Astrocyte of the spinal cord (primary cell): ENCODE data around the gene PLA2G6.
"Not testable (repeated sequence)": the region's sequence is repeated elsewhere in the genome, so short reads cannot be mapped to it uniquely, and the experiment has no call there.

Experiments used
- DNase-seq: peaks from one replicate; pipeline ENCODE4 v3.0.0; 2011; ENCODE audit warnings: low read depth, low spot score
- H3K4me3 ChIP-seq: 2 replicates; pipeline ENCODE4 v1.5.1; 2011; ENCODE audit warnings: low read depth, mild to moderate bottlenecking, low read length, moderate library complexity
- CTCF ChIP-seq: IDR thresholded peaks from 2 replicates; pipeline ENCODE4 v1.5.1; 2012; ENCODE audit warnings: low read depth, mild to moderate bottlenecking, low read length, inconsistent platforms
- in situ Hi-C: cut with HindIII; loops from 2 replicates; pipeline ENCODE4 v1.10.0; 2017; ENCODE audit warnings: low sequenced_read_pairs

Gene PLA2G6

GRCh38 chr22:38118182-38118581 lies 63.4 kb downstream of the PLA2G6 start:
- no peak for TF ChIP-seq CTCF

GRCh38 chr22:38117556-38117955 lies 64.1 kb downstream of the PLA2G6 start:
- DNase-seq, in situ Hi-C loops, H3K4me3 ChIP-seq: not testable (repeated sequence)

More at GRCh38 chr22:38118182-38118581, 63.4 kb downstream of the PLA2G6 start:
- DNase-seq = no peak
- H3K4me3 ChIP-seq = no peak overlapping the region
- in situ Hi-C loops = no loop called here

- in situ Hi-C loops = no loop called here
- no peak overlapping the region for H3K4me3 ChIP-seq
- no peak for TF ChIP-seq CTCF
- DNase-seq = no peak
Observed at GRCh38 chr22:38115423-38116205, 66.0 kb downstream of the PLA2G6 start.

- peak; percentile 85 for DNase-seq
- in situ Hi-C loops = no loop called here
- H3K4me3 ChIP-seq = no peak overlapping the region
- peak; percentile 98 for TF ChIP-seq CTCF
Observed at GRCh38 chr22:38114484-38115398, 66.9 kb downstream of the PLA2G6 start.

GRCh38 chr22:38112381-38112780 lies 69.2 kb downstream of the PLA2G6 start:
- in situ Hi-C loops = no loop called here
- no peak for TF ChIP-seq CTCF

DNA sequence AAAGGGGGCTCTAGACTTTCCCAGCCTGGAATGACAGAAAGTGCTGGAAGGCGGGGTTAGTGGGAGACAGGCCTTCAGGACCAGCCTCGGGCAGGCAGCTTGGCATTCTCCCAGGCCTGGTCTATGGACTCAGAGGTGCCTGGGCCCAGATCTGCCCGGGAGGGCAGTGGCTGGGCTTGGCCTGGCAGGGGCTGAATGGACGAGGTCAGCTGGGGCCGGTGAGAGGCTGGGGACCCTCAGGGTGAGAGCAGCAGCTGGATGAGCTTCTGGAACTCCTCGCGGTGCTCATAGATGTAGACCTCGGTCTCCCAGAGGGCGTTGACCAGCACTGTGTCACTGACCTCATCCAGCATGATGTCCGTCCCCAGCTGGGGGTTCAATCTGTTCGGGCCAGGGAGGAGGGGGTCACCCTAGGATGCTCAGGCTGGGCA lies 69.7 kb downstream of the PLA2G6 start:
- no peak for DNase-seq
- TF ChIP-seq CTCF = no peak
- in situ Hi-C loops = no loop called here

More at GRCh38 chr22:38112381-38112780, 69.2 kb downstream of the PLA2G6 start:
- no peak for DNase-seq
- H3K4me3 ChIP-seq = no peak overlapping the region

More for the DNA sequence above, 69.7 kb downstream of the PLA2G6 start:
- H3K4me3 ChIP-seq = no peak overlapping the region
